HG03103 (cell line): ENCODE data around the gene LACC1.

Source experiments
- ATAC-seq: cut with Tn5 transposase; IDR thresholded peaks from one replicate; pipeline ENCODE4 v1.9.1; 2021; ENCODE audit warnings: low read depth; ENCODE audit not compliant: unreplicated experiment

Gene LACC1

GRCh38 chr13:43938449-43938848 lies 58.7 kb downstream of the LACC1 start:
- no peak for ATAC-seq

GRCh38 chr13:43939086-43939485 lies 59.4 kb downstream of the LACC1 start:
- no peak for ATAC-seq

- ATAC-seq = no peak
Measured at GRCh38 chr13:43942286-43942685, 62.6 kb downstream of the LACC1 start.
